HG02973 (cell line): Measurements from ENCODE around the gene PLEKHG7.
"Not testable (repeated sequence)": the region's sequence is repeated elsewhere in the genome, so short reads cannot be mapped to it uniquely, and the experiment has no call there.

Experiments
- ATAC-seq: cut with Tn5 transposase; IDR thresholded peaks from one replicate; pipeline ENCODE4 v1.9.1; 2021; ENCODE audit warnings: moderate library complexity; ENCODE audit not compliant: unreplicated experiment

The PLEKHG7 gene, protein sequence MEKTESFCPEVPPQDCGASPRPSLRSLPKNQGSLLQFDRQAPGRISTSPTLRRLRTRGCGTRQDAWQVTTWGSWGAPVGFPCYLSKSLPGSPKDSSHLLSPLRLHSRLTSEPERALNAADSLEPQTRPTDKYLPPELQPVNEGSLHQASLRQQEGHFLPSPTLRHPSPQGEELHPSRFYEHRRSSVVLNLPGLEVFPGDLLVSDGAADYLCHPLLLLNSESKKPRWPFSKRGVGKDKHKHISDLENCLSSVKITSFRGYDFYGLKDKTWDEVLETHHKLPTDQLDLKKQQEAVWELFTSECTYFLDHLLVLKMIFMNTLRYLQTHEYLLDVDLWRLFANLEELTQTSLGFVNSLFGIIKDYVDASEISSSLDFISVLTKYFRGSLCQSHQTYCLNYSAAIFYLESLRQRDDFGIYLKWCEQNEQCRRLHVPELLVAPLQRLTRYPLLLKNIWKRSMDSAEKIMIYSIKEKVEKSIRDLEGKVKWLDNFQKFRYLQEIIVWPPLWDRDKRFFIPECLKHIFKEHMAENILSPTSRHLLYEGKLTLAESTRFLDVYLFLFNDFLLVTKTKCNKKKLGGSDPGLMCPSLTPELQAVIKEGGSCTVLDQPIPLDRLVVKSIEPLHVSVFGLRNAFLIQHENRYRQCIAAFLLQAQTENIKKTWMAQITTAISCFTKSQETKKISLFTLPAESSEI

DNA sequence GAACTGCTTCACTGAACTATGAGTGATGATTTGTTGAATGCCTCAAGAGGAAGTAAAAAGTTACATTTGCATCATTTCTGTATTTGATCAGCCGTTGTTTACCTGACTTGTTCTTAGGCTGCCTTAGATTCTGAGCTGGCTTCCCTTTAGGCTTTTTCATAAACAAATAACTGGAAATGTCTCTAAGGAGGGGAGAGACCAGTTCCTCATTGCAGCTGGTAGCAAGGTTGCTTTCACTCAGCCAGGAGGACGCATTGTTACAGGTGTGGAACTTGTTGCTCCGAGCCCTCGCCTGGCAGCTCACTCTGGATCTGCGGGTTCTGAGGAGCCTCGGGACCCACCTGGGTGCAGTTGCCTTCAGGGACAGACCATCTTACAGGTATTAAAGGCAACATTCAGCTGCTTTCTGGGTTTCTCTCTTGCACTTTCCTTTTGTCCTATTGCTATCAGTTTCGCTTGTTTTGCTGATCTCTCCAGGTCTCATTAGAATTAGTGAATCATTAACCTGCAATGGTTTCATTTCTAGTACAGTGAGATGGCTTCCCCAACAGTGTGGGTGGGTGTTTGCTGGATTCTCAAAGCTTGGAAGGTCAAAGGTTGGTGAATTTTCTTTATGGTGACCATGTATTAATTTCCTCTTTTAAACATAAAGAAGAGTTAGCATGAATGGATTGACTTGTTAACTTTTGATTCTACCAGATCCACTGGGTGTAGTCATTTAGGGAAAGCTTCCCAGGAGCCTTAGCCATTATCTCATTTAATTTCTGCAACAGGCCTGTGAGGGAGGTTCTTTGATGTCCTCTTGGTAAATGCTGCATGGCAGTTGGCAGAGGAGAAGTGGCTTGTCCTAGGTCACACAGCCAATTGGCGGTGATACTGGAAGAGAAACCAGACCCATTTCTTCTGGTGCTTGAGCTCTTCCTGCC lies at the start of gene PLEKHG7:
TSS of gene PLEKHG7 (plus strand) at position 236 of the 926 bp plus-strand sequence. CDS start 3,643 bp downstream, outside the sequence.
- peak; percentile 90 for ATAC-seq

DNA sequence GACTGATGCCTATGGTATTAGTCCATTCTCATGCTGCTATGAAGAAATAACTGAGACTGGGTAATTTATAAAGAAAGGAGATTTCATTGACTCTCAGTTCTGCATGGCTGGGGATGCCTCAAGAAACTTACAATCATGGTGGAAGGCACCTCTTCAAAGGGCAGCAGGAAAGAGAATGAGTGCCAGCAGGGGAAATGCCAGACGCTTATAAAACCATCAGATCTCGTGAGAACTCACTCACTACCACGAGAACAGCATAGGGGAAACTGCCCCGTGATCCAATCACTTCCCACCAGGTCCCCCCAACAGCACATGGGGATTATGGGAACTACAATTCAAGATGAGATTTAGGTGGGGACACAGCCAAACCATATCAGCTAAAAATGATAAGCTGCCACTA lies 48.5 kb upstream of the PLEKHG7 start:
- not testable (repeated sequence) for ATAC-seq

DNA sequence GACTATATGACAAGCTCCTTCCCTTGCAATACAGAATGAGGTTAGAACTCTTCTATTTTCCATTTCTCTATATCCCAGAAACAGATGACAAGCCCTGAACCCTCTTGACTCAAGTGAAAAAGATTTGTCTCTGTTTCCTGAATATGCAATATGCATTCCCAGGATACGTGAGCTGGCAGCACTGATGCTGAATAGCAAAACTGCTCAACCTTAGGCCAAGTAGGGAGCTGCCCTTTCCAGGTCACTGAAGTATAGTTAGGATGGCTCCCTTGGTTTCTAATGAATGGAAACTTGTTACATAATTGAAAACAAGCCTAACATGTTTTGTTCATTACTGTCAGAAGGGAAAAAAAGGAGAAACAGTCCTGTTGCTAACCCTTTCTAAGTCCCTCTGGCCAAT lies 47.9 kb upstream of the PLEKHG7 start:
- ATAC-seq: no peak

DNA sequence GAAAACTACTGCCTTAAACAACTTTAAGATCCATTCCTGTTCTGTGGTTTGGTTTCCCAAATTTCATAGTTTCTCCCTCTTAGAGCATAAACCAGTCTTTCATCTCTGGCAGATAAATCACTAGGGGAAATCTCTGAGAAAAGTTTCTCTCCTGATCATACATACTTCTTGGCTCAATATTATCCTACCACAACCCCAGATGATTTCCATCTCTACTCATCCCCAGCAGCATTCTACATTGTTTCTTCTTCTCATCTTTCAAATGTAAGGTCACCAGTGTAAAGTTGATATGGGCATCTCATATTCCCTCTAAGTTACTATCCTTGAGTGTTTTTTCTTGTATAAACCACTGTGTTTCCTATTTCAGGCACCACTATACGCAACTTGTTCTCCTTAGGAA lies 45.9 kb upstream of the PLEKHG7 start:
- ATAC-seq: no peak

DNA sequence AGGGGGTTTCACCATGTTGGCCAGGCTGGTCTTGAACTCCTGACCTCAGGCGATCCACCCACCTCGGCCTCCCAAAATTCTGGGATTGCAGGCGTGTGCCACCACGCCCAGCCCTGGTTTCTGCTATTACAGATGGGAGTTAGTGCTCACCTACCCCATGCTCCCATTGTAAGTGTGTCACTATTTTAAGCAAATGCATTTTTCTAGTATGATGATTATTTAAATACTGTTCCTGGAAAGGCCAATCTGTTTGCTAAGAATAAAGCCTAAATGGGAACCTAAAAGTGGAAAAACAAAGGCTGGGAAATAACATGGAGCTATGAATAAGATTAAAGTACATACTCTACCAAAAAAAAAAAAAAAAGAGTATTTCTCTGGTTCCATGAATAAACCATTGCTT lies 45.0 kb upstream of the PLEKHG7 start:
- ATAC-seq: no peak

DNA sequence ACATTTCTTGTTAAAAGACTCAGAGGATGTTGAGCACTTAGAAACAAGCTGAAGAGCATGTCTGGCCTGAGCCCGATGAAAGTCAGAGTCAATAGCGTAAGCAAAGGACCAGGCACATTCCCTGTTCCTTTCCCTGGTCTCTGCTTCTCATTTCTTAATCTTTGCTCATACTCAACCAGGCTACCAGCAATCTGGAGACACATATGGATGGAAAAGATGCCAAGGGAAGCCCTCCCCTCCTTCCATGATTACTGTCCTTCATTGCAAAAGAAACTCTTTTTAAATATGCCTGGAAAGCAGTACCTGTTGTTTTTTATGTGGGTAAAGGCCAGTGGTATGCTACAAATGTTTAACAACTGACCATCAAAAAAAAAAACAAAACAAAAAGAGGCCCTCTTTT lies 44.2 kb upstream of the PLEKHG7 start:
- no peak for ATAC-seq

DNA sequence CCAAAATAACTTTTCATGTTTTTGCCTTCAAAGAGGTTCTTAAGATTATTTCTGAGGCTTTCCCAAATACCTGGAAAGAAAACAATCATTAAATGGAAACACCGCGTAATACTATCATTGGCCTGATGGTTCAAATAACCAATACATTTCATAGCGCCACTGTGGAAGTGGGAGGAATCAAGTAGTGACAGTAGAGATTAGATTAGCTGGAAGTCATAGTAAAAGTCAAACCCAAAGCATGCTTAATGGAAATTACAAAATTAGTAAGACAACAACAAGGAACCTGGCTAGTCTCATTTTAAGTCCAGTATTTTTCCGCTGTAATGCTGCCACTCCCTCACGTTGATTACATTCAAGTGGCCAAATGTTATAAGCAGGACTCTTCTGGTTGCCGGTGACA lies 41.5 kb upstream of the PLEKHG7 start:
- ATAC-seq: no peak

DNA sequence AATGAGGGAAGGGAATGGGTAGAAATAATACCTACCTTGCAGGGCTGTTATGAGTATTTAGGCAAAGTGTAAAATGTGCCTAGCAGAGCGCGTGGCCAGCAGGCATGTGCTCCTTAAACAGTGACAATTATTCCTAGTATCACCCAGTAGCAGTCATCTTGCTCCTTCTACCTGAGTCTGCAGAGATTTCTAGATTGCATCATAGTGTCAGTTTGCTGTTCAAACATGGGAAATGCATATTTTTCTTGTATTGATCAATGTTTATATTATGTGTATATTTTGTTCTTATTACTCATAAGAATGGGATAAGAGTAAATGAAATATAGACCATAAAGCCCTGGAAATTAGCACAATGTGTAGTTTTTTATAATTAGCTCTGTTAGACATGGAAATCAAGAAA lies 37.3 kb upstream of the PLEKHG7 start:
- no peak for ATAC-seq

DNA sequence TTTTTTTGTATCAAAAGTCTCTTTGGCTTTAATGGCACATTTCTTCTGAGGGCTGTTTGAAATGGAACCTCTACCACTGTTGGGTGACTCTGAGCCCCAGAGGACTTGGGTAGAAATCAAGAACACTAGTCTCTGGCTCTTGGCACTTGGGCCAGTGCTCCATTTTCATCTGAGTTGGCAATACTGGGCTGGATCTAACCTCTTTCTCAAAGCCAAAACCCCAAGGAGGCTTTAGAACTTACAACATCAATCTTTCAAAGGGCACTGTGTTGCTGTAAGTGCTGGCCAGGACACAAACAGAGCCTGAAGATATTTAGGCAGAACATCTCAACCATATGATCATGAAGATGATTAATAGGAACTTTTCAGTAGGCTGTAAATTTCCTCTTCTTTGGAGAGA lies 34.0 kb upstream of the PLEKHG7 start:
- no peak for ATAC-seq

DNA sequence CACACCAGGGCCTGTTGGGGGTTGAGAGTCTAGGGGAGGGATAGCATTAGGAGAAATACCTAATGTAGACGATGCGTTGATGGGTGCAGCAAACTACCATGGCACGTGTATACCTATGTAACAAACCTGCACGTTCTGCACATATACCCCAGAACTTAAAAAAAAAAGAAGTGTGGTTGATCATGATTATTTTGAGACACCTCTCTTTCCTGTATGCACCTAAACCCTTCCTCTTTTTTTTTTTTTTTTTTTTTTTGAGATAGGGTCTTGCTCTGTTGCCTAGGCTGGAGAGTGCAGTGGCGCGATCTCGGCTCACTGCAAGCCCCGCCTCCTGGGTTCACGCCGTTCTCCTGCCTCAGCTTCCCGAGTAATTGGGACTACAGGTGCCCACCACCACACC lies 31.3 kb upstream of the PLEKHG7 start:
- not testable (repeated sequence) for ATAC-seq

DNA sequence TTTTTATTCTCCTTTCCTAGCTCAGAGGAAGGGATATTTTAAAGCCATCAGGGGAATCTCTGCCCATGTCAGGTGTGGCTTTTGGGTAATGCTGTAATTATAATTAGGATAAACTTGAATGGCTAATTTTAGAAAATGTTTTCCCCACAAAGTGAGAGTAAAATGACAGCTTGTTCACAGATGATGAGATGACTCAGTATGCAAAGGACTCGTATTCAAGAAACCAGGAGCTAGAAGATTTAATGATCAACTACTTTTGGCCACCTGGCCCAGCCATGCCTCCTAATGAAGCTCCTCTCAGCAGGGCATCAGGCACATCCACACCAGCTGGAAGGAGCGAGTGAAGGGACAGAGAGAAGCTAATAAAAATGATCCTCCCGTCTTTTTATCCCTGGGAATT lies 29.0 kb upstream of the PLEKHG7 start:
- ATAC-seq: peak; percentile 85

DNA sequence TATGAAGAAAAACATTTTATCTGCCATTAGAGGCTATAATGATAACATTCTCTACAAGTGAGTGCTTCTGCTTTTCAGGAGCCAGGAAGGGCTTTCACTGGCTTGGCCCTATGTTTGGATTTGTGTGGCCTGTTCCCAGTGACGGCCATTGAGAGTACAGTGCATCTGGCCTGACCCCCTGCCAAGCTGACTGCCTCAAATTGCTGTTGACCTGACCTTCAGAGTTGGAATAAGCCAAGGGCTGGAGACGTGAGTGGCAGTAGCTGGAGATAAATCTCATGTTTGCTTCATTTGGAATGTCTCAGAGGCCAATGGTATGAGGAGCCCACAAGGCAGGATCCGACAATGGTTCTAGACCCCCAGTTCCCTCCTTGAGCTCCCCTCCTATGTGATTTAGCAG lies 28.3 kb upstream of the PLEKHG7 start:
- no peak for ATAC-seq

DNA sequence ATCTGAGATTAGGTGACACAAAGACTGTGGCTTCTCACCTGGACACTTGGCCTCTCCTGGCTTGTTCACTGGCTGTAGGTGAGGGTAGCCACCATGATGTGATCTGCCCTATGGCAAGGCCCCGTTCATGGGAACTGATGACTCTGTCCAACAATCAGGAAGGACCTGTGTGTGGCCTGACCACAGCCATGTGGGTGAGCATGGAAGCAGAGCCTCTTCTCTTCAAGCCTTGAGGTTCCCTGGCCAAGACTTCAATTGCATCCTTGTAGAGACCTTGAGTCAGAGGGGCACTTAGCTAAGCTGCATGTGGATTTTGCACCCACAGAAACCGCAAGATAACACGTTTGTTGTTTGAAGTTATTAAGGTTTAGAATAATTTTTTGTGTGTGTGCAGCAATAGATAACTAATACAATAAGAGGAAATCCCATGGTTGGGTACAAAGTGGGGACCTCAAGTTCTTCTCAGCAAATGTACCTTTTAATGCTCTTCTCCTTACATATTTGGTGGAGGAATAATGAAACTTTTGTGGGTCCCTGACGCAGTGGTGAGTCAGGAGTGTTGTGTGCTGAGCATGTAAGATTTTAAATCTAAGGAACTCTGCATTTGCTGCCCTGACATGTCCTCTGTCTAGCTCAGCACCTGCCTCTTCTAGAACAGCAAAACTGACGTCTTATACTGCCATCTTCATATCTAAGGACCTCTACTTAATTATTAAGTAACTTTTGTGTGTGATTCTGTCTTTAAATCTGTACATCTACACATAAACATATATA lies 27.5 kb upstream of the PLEKHG7 start:
- no peak for ATAC-seq

DNA sequence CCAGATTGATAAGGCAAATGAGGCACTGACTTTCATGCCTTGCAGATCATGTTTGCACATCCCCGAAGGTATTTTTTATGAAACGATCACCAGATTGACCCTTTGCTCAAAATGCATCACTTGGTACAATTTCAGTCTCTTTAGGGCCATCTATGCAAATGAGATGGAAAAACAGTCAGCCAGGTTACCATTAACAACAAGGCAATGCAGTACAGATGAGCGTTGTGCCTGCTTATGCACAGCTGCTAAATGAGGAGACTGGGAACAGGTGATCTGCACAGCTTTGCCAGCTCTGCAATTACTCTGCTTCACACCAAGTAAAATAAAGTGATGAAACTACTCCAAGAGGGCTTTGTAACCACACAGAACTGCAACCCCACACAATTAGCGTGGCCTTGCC lies 26.1 kb upstream of the PLEKHG7 start:
- no peak for ATAC-seq

DNA sequence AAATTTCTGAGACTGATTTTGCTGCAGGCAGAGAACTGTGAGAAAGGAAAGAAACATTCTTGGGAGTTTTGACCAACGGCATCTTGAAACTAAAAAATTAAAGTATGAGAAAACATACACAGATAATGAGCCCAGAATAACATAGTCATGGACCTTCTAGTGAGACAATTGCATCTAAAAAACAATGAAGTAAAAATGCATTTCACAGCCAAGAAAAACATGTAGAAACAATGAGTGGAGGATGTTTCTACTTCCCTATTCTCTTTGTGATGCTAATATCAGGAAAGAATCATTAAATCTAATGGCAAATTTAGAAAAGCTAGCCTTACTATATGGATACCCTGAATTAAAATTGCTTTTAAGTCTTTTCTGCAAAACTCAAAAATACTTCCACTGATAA lies 12.2 kb upstream of the PLEKHG7 start:
- ATAC-seq: no peak

DNA sequence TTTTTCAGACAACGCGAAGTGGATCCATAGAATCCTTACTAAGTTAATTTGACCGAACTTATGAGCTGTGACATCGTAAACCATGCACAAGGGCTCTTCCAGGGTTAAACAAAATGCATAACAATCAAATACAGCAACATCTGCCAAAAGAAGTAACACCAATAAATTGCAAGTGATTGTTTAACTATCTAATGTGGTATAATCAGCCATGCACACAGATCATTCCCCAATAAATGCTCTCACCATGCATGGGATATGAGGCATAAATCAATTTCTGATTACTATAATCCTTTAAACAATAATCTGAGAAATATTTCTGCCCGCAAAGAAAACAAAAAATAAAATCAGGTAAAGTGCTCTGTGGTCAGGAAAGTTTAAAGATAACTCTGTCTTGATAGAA lies 7.7 kb upstream of the PLEKHG7 start:
- no peak for ATAC-seq

DNA sequence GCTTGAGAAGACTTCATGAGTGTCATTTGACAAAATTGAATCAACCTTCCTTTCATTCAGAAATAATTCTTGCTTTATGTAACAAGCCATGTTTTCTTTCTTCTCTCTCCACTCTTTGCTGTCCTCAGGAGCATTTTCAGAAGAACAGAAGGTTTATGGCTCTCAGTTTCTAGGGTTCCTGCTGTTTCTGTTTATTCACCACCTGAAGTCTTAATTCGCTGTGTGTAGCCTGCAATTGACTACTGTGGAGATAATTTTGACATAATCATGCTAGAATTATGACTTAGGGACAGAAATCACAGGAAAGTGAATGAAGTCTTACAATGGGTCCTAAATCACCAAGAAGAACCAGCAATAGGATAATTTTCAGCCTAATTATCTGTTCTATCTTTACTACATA lies 7.2 kb upstream of the PLEKHG7 start:
- ATAC-seq: no peak

DNA sequence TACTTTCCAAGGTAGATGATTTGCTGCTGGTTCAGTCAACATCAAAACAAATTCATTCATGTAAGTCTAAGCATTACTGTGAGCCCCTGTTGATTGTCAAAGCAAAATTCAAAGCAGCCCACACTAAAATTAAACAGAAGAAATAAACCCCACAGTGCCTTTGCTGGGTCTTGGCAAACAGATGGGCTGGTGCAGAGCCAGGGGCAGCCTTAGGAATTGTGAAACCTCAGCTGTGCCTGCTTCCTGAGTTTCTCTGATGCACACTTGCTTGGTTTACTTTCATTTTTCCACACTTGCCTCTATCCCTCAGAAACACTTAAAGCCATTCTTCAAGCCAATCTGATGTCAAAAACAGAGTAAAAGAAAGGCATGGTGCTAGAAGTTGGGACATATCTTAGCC lies 6.6 kb upstream of the PLEKHG7 start:
- no peak for ATAC-seq

DNA sequence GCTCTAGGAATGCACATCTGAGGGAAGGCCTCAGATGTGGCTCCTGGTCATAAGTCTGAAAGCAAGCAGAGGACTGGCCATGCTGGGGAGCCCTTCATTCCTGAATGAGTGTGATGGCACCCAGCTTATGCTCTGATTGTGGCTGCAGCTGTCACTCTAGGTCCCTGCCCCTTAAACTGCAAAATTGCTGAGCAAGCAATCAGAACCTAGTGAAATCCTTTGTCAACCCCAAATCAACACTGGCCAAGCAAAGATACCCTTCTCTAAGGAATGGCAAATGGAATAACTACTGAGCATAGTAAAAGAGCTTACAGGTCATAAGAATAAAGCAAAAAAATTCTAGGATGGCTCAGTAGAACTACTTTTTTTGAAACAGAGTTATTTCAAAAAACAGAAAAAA lies 4.3 kb upstream of the PLEKHG7 start:
- no peak for ATAC-seq

DNA sequence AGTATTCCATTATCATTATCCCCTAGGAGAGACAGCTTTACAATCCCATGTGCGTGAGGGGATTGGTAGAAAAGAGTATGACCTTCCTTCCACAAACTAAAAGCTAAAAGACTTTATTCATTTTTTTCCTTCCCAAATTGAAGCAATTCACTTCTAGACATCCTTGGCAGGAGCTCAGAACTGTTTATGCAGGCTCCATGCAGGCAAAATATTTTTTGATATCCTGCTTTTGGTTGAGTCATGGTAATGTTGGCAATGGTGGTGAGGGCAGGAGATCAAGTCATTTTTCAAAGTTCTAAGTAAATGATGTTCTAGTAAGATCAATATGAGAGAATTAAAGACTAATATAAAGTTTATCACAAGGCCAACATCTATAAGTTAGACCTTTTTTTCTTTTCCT lies 1.3 kb upstream of the PLEKHG7 start:
- ATAC-seq: no peak

DNA sequence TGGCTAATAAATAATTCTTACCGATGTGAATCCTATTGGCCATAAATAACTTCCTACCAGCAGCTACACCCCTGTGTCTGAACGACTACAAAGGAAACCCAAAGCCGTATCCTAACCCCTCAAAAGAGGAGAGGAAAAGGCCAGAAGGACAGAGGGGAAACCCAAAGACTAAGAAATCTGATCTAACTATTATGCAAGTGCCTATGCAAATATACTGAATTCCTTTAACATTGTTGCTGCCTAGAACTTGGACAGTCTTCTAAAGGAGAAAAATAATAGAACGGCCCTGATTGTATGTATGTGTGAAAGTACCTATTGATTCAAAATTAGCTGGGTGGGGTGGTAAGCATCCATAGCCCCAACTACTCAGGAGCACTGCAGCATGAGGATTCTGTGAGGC lies 997 bp downstream of the PLEKHG7 start:
- no peak for ATAC-seq
